CD4-positive, alpha-beta T cell treated with Interferon gamma for 1 hour (primary cell): ENCODE results near the gene OR13D1.
"Not testable (repeated sequence)": the region's sequence is repeated elsewhere in the genome, so short reads cannot be mapped to it uniquely, and the experiment has no call there.

Source experiments
- DNase-seq: peaks from one replicate; pipeline ENCODE4 v3.0.0-alpha.2; 2020

Gene OR13D1, protein sequence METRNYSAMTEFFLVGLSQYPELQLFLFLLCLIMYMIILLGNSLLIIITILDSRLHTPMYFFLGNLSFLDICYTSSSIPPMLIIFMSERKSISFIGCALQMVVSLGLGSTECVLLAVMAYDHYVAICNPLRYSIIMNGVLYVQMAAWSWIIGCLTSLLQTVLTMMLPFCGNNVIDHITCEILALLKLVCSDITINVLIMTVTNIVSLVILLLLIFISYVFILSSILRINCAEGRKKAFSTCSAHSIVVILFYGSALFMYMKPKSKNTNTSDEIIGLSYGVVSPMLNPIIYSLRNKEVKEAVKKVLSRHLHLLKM

DNA sequence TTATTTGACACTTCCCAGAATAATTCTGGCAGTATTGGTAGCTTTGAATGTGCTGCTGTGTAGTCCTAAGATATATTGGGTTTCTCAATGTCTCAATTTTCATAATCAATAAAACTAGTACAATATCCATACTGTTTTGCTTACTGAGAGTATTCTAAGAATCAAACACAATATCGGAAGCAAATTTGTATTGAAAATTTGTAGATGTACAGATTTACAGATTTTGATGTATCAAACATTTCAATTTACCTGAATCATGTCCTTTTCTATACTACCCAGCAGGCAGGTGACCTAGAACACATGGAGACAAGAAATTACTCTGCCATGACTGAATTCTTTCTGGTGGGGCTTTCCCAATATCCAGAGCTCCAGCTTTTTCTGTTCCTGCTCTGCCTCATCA lies at the start of gene OR13D1:
Gene OR13D1, plus strand, starts transcription at position 301 of the 400 bp plus-strand sequence. Its CDS starts 0 bp downstream, at position 301.
- DNase-seq, result no peak

DNA sequence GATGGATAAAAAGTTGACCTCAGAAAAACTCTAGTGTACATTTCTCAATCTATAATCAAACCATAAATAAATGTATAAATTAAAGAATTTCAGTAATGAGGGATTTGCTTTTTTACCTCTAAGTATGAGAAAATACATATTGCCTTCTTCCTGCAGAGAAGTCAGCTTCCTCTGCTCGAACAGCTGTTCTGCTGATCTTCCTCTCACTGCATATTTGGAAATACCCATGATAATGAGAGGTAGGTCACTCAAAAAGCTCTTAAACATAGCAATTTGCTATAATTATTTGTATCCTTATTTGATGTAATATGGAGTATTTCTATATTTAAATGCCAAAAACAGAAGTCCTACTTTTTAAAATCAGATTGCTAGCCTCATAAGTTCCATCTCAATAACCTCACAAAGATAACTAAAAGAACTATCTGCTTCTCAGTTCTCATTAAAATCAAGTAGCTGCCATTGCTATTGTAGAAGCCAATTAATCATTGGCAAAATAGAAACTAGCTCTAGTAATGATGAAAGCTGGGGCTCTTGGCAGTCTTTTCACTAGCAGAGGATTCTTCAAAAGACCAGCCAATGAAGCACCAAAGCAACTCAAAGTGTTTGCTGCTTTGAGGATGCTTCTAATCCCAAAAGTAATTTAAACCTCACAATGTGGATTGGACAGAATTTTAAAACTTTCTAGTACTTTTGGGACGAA lies 35.7 kb upstream of the OR13D1 start:
- DNase-seq, result no peak

DNA sequence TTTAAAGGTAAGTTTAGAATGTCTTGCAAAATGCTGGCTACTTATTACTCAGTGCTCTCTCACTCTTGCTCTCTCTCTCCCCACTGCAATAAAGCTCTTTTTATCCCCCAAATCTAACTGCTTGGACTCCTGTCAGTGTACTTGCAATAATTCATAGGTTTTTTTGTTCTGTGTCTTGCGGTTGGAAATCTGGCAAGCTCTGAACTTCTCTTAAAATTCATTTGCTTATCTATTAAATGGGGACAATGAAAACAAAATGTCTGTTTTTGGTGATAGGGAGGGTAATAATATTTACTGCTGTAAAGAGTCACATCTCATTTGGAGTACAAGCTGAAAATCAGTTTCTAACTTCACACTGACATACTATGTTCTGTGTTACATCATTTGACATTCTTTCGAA lies 18.7 kb upstream of the OR13D1 start:
- no peak for DNase-seq

DNA sequence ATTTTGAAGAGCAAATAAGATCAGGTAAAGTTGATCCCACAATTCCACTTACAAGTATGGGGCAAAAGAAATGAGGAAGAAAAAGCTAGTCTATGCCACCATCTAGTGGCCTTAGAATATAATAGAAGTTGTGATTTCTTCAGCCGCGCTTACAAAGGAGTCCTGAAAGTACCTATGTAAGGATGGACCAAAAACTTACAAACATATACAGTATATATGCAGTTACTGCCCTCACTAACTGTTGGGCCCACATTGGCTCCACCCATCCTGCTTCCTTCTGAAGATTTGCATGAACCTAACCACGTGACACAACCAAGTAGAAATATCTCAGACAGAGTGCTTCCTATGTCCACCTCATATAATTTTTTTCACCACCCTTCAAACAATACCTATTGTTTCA lies 11.7 kb upstream of the OR13D1 start:
- no peak for DNase-seq

DNA sequence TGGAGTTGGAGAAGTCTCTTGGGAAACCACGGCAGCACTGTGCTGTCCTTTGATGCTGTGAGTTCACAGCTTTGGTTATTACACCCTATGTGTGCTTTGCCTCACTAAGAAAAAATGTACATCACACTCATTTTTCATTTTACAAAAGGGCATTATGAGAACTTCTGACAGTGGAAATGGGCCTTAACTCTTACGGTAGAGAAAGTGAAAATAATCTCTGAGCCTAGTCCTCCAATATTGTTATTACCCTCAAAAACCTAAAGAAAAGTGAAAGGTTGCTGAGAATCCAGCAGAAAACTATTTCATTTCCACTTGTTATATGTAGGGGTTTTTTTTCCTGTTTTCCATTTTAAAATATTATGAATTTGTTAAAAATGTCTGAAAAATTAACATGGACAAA lies 8.2 kb upstream of the OR13D1 start:
- DNase-seq, result no peak

DNA sequence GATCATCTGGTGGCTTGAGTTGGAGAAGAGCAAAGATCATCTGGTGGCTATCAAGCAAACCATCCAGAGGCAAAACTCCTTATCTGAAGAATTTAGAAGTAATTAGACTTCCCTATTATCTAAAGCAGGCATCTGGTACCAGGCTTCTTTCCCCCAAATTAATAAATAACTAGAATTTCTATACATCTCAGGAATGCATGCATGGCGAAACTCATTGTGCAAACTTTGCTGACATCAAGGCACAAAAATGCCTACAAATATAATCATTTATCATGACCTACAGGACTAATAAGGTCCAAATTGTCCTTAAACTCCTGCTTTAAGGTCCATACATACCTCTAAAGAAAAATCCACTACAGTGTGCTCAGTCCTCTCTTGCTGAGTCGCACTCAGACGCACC lies 6.0 kb downstream of the OR13D1 start:
- DNase-seq, result no peak

DNA sequence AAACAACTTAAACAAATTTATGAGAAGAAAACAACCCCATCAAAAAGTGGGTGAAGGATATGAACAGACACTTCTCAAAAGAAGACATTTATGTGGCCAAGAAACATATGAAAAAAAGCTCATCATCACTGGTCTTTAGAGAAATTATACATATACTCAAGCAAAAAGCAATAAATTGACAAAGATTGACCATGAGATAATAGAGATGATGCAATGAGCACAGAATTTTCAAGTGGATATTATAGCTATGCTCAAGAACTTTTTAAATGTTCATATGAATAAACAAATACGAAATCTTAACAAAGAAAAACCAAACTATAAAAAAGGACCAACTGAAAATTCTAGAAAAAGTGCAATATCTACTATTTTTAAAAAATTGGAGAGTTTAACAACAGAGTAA lies 14.4 kb downstream of the OR13D1 start:
- not testable (repeated sequence) for DNase-seq

DNA sequence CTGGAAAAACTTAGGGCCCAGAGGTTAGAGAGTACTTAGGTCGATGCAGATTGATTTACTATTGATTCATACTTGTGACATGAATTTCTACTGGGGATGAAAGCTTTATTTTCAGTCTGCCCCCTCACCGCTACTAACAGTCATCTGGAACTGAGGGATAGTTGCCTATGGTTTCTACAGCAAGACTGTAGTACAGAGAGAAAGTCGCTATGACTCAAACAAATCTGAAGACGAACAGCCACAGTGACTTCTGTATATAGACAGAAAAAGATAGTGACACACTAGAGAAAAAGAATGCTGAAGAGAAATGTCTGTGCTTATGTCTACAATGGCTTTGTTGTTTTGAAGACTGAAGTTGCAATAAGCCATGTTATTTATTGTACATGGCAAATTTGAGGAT lies 17.3 kb downstream of the OR13D1 start:
- DNase-seq, result no peak

DNA sequence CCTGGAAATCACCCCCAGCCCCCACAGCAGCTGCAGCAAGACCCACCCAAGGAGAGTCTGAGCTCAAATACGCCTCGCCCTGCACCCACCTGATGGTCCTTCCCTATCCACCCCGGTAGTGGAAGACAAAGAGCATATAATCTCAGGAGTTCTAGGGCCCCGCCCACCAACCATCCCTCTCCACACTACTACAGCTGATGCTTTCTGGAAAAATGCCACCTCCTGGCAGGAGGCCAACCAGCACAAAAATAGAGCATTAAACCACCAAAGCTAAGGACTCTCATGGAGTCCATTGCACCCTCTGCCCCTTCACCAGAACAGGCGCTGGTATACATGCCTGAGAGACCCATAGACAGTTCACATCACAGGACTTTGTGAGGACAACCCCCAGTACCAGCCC lies 30.7 kb downstream of the OR13D1 start:
- no peak for DNase-seq

DNA sequence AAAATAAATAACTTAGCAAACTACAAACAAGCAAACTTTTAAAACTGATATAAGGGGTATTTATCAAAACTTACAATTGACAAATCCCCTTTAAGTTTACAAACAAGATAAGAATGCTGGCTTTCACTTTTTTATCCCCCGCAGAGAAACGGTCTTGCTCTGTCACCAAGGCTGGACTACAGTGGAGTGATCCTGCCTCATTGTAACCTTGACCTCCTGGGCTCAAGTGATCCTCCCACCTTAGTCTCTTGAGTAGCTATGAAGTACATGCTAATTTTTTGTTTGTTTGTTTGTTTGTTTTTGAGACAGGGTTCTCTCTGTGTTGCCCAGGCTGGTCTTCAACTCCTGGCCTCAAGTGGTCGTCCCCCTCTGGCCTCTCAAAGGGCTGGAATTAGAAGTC lies 44.1 kb downstream of the OR13D1 start:
- DNase-seq, result no peak

DNA sequence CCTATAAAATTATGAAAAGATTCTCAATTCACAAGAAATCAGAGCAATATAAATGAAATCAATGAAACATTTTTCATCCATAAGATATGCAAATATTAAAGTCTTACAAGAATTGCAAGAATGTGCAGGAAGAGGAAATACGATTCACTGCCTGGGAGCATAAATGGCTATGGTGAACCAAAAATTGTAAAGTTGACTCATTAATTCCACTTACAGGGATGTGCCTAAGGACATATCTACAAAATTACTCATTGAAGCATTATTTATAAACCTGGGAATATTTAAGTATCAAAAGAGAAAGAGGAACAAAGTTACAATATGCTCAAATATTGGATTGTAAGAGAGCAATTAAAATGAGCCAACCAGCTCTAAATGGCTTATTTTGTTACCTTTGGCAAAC lies 46.3 kb downstream of the OR13D1 start:
- DNase-seq, result no peak

DNA sequence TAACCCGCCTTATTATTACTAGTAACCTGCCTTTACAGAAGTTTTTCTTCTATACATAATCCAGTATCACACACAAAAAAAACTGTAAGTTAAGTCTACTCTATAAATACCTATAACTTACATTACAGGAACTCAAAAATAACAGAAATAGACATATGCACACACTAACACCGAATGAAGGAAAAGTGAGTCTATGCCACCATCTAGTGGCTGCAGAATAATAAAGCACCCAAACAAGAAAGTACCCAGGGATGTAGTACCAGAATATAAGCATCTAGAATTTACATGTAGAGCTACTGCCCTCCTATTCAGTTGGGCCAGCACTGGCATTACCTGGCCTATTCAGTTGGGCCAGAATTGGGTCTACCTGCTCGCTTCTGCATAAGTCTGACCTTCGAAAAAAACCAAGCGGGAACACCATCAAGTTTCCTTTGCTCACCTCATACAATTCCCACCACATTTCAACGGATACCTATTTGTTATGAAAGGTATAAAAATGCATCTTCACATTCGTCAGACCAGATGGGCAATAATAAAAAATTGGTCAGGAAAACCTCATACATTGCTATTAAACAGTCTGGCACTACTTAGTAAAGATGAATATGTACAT lies 49.2 kb downstream of the OR13D1 start:
- DNase-seq, result no peak
